ENCODE results near the gene LPAR2.
"Not testable (repeated sequence)": the region's sequence is repeated elsewhere in the genome, so short reads cannot be mapped to it uniquely, and the experiment has no call there.

The LPAR2 gene

GRCh38 chr19:19615086-19615485 is 12.9 kb downstream of the LPAR2 start:
- no peaks in the 10 kb centered on the region for H3K9me3 ChIP-seq (ENCODE audit: low read length)
- H3K4me1 ChIP-seq (ENCODE audit: insufficient read depth, low read length, severe bottlenecking) = peaks cover 28% of the 10 kb centered on the region
- H3K9me2 ChIP-seq (ENCODE audit: low read depth, low read length) = no peaks in the 10 kb centered on the region
- H2AFZ ChIP-seq (ENCODE audit: low read length) = no peak overlapping the region
- peak overlapping the region; percentile 26; the same call in 1 of the 2 replicates for H3K4me2 ChIP-seq (ENCODE audit: low read length)
- no peaks in the 10 kb centered on the region for H3K36me3 ChIP-seq (ENCODE audit: insufficient read depth, low read length)
- no peak overlapping the region for H3K27ac ChIP-seq (ENCODE audit: low read depth, low read length, poor library complexity, severe bottlenecking)
- no peaks in the 10 kb centered on the region for H4K20me1 ChIP-seq (ENCODE audit: insufficient read depth, low read length)
- H3K27me3 ChIP-seq (ENCODE audit: insufficient read depth, low read length) = no peaks in the 10 kb centered on the region
- TF ChIP-seq, protein P1, sequence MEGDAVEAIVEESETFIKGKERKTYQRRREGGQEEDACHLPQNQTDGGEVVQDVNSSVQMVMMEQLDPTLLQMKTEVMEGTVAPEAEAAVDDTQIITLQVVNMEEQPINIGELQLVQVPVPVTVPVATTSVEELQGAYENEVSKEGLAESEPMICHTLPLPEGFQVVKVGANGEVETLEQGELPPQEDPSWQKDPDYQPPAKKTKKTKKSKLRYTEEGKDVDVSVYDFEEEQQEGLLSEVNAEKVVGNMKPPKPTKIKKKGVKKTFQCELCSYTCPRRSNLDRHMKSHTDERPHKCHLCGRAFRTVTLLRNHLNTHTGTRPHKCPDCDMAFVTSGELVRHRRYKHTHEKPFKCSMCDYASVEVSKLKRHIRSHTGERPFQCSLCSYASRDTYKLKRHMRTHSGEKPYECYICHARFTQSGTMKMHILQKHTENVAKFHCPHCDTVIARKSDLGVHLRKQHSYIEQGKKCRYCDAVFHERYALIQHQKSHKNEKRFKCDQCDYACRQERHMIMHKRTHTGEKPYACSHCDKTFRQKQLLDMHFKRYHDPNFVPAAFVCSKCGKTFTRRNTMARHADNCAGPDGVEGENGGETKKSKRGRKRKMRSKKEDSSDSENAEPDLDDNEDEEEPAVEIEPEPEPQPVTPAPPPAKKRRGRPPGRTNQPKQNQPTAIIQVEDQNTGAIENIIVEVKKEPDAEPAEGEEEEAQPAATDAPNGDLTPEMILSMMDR (IDR thresholded peaks at IDR 0.05; ENCODE audit: low read length) = no peak
- TF ChIP-seq EZH2 (IDR thresholded peaks at IDR 0.05; ENCODE audit: borderline replicate concordance, low read length) = no peak
- no peak overlapping the region for H3K4me3 ChIP-seq (ENCODE audit: low read depth, low read length, poor library complexity, severe bottlenecking)
- no peak overlapping the region for H3K9ac ChIP-seq (ENCODE audit: low read length)
- no peaks in the 10 kb centered on the region for H3K79me2 ChIP-seq (ENCODE audit: insufficient read depth, low read length)
- no peaks in the 10 kb centered on the region for H3F3A ChIP-seq (ENCODE audit: insufficient read depth, low read length)

DNA sequence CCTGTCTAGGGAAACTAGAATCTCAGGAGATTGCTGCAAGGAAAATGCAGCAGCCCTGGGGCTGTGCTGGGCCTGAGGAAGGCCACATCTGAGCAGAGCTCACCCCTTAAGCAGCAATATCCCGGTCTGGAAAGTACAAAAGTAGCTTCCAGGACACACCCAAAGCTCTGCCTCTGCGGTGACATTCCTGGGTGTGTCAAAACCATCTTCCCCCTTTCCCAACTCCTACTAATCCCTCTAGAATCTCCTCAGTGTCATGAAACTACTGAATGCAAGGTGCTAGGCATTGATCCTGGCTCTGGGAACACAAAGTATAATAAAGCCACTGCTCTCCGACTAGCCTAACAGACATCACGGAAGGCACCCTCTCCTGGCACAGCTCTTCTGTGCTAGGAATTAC is 14.5 kb downstream of the LPAR2 start:
- H3K9me2 ChIP-seq (ENCODE audit: low read depth, low read length) = no peaks in the 10 kb centered on the region
- H4K20me1 ChIP-seq (ENCODE audit: insufficient read depth, low read length) = no peaks in the 10 kb centered on the region
- H3K79me2 ChIP-seq (ENCODE audit: insufficient read depth, low read length) = no peaks in the 10 kb centered on the region
- no peaks in the 10 kb centered on the region for H3K27me3 ChIP-seq (ENCODE audit: insufficient read depth, low read length)
- H3K4me2 ChIP-seq (ENCODE audit: low read length) = no peak overlapping the region
- H3K9me3 ChIP-seq (ENCODE audit: low read length) = no peaks in the 10 kb centered on the region
- no peaks in the 10 kb centered on the region for H3F3A ChIP-seq (ENCODE audit: insufficient read depth, low read length)
- H3K4me3 ChIP-seq (ENCODE audit: low read depth, low read length, poor library complexity, severe bottlenecking) = no peak overlapping the region
- TF ChIP-seq, protein P1 (IDR thresholded peaks at IDR 0.05; ENCODE audit: low read length) = no peak
- no peak for TF ChIP-seq EZH2 (IDR thresholded peaks at IDR 0.05; ENCODE audit: borderline replicate concordance, low read length)
- H3K9ac ChIP-seq (ENCODE audit: low read length) = no peak overlapping the region
- H3K27ac ChIP-seq (ENCODE audit: low read depth, low read length, poor library complexity, severe bottlenecking) = no peak overlapping the region
- H2AFZ ChIP-seq (ENCODE audit: low read length) = no peak overlapping the region
- H3K4me1 ChIP-seq (ENCODE audit: insufficient read depth, low read length, severe bottlenecking) = peaks cover 20% of the 10 kb centered on the region
- no peaks in the 10 kb centered on the region; the same call in 1 of the 2 replicates for H3K36me3 ChIP-seq (ENCODE audit: insufficient read depth, low read length)

DNA sequence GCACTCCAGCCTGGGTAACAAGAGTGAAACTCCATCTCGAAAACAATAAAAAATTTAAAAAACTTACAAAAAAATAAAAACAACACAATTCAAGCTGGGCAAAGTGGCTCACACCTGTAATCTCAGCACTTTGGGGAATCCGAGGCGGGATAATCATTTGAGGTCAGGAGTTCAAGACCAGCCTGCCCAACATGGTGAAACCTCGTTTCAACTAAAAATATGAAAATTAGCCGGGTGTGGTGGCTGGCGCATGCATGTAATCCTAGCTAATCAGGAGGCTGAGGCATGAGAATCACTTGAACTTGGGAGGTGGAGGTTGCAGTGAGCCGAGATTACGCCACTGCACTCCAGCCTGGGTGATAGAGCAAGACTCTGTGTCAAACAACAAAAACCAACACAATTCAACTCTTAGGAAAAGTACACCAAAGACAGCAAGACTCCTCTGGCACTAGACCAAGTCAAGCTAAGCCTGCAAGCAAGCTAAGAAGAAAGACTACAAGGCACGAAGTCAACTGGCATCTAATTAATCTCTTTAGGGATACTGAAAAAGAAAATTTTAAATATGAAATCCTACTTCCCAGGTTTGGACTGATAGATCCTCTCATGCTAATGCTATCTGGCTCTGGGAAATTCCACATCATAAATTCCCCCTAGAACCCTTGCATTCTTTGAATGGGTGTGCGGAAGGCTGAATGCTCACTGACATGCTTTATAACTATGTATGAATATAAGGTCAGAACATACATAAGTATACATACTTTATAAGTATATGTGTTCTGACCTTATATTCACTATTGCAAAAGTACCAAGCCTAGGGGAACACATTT is 17.4 kb downstream of the LPAR2 start:
- no peaks in the 10 kb centered on the region for H3K9me3 ChIP-seq (ENCODE audit: low read length)
- H4K20me1 ChIP-seq (ENCODE audit: insufficient read depth, low read length) = no peaks in the 10 kb centered on the region
- no peak overlapping the region for H3K27ac ChIP-seq (ENCODE audit: low read depth, low read length, poor library complexity, severe bottlenecking)
- TF ChIP-seq EZH2 (IDR thresholded peaks at IDR 0.05; ENCODE audit: borderline replicate concordance, low read length) = no peak
- TF ChIP-seq, protein P1 (IDR thresholded peaks at IDR 0.05; ENCODE audit: low read length) = no peak
- no peak overlapping the region for H3K9ac ChIP-seq (ENCODE audit: low read length)
- H3K27me3 ChIP-seq (ENCODE audit: insufficient read depth, low read length) = no peaks in the 10 kb centered on the region
- no peaks in the 10 kb centered on the region for H3K79me2 ChIP-seq (ENCODE audit: insufficient read depth, low read length)
- H3F3A ChIP-seq (ENCODE audit: insufficient read depth, low read length) = no peaks in the 10 kb centered on the region
- H3K9me2 ChIP-seq (ENCODE audit: low read depth, low read length) = no peaks in the 10 kb centered on the region
- no peak overlapping the region for H3K4me2 ChIP-seq (ENCODE audit: low read length)
- no peak overlapping the region for H2AFZ ChIP-seq (ENCODE audit: low read length)
- peaks cover 14% of the 10 kb centered on the region for H3K4me1 ChIP-seq (ENCODE audit: insufficient read depth, low read length, severe bottlenecking)
- peaks cover 14% of the 10 kb centered on the region; the same call in 1 of the 2 replicates for H3K36me3 ChIP-seq (ENCODE audit: insufficient read depth, low read length)
- H3K4me3 ChIP-seq (ENCODE audit: low read depth, low read length, poor library complexity, severe bottlenecking) = no peak overlapping the region

GRCh38 chr19:19606686-19607085 is 21.3 kb downstream of the LPAR2 start:
- H3K4me3 ChIP-seq (ENCODE audit: low read depth, low read length, poor library complexity, severe bottlenecking); H3K9ac ChIP-seq (ENCODE audit: low read length); H3K9me2 ChIP-seq (ENCODE audit: low read depth, low read length); H3K4me2 ChIP-seq (ENCODE audit: low read length); H4K20me1 ChIP-seq (ENCODE audit: insufficient read depth, low read length); H3K27ac ChIP-seq (ENCODE audit: low read depth, low read length, poor library complexity, severe bottlenecking); H3K9me3 ChIP-seq (ENCODE audit: low read length); H2AFZ ChIP-seq (ENCODE audit: low read length); H3F3A ChIP-seq (ENCODE audit: insufficient read depth, low read length); H3K27me3 ChIP-seq (ENCODE audit: insufficient read depth, low read length); H3K79me2 ChIP-seq (ENCODE audit: insufficient read depth, low read length): not testable (repeated sequence)
- H3K36me3 ChIP-seq (ENCODE audit: insufficient read depth, low read length) = peaks cover 14% of the 10 kb centered on the region; the same call in 1 of the 2 replicates
- H3K4me1 ChIP-seq (ENCODE audit: insufficient read depth, low read length, severe bottlenecking) = peaks cover 31% of the 10 kb centered on the region

Data from OCI-LY1 (cell line).